Body of pancreas (tissue), 4 donors: ENCODE measurements around the gene TMEM109. TPM values are rescaled to one million over a fixed set of nuclear protein-coding genes. Genes with fewer than 3 reads are reported as not detected.

Experiments
- ATAC-seq: fragments of 150-250 bp; one replicate; pipeline ENCODE4 v1.9.1; 2016
- DNase-seq, 4 donors: peaks; one replicate each; pipeline ENCODE4 v3.0.0-alpha.2; 2019
- H3K27ac ChIP-seq, 4 donors: fragments of 200-600 bp; sonication (generic); 1 replicate in 3 of 4; 2 replicates in 1 of 4; pipeline versions ENCODE4 v1.5.1 to v1.6.1; 2016 to 2019; ENCODE audit warnings: mild to moderate bottlenecking in 1 of 4, mixed read lengths in 1 of 4, moderate library complexity in 1 of 4
- H3K27me3 ChIP-seq, 2 donors: fragments of 200-600 bp; sonication (generic); one replicate each; pipeline ENCODE4 v1.6.0; 2016; ENCODE audit warnings: mild to moderate bottlenecking in 1 of 2
- H3K36me3 ChIP-seq, 2 donors: fragments of 200-600 bp; sonication (generic); replicated peaks in 1 of 2; 2 replicates each; pipeline ENCODE4 v1.5.1; 2016; ENCODE audit warnings: low read depth in 2 of 2; ENCODE audit not compliant: insufficient read depth in 1 of 2
- H3K4me1 ChIP-seq: fragments of 200-600 bp; sonication (generic); one replicate; pipeline ENCODE4 v1.6.0; 2016
- H3K4me3 ChIP-seq, 2 donors: fragments of 200-600 bp; sonication (generic); 1 replicate in 1 of 2; 2 replicates in 1 of 2; pipeline ENCODE4 v1.5.1; 2016 to 2019
- H3K9me3 ChIP-seq, 3 donors: fragments of 200-600 bp; sonication (generic); 1 replicate in 2 of 3; 2 replicates in 1 of 3; pipeline ENCODE4 v1.5.1; 2016
- CTCF ChIP-seq, 7 experiments: fragments of 450-650 bp in 4 of 7; fragments of 200-600 bp in 3 of 7; sonication (generic) in 3 of 7; IDR thresholded peaks; one replicate each; pipeline ENCODE4 v1.5.1; 2016 to 2019; ENCODE audit warnings: antibody characterized with exemption in 7 of 7
- POLR2A ChIP-seq, 3 donors: fragments of 450-650 bp; IDR thresholded peaks; one replicate each; pipeline ENCODE4 v1.6.1; 2016; ENCODE audit warnings: antibody characterized with exemption in 3 of 3, mild to moderate bottlenecking in 2 of 3
- WGBS, 2 donors: methylation state at CpG; one replicate each; pipeline ENCODE4 v1.1.5; 2017; 5-methylcytosine and 5-hydroxymethylcytosine counted together
- intact Hi-C: fragments of 100-400 bp; cut with DNase I; formaldehyde crosslinking; loops from one replicate; pipeline ENCODE4 v1.15.1; 2023
- total RNA-seq, 2 donors: library from RNA; depleted of rRNA; stranded (reverse); fragments of >200 nt; gene quantifications; one replicate each; pipeline ENCODE4 v1.1.0, GENCODE V29; 2016

Gene TMEM109
- total RNA-seq, 2 donors from 2014 or later = 59.9 to 62.6 TPM

- H3K27ac ChIP-seq = no peak within 1 kb of the TSS
These were observed 10.3 kb downstream of the TMEM109 start, which contains the start of gene TMEM132A for GRCh38 chr11:60924110-60924905. TMEM132A (plus strand) TSS chr11:60924460; CDS start chr11:60924634, 174 bp downstream.

DNA sequence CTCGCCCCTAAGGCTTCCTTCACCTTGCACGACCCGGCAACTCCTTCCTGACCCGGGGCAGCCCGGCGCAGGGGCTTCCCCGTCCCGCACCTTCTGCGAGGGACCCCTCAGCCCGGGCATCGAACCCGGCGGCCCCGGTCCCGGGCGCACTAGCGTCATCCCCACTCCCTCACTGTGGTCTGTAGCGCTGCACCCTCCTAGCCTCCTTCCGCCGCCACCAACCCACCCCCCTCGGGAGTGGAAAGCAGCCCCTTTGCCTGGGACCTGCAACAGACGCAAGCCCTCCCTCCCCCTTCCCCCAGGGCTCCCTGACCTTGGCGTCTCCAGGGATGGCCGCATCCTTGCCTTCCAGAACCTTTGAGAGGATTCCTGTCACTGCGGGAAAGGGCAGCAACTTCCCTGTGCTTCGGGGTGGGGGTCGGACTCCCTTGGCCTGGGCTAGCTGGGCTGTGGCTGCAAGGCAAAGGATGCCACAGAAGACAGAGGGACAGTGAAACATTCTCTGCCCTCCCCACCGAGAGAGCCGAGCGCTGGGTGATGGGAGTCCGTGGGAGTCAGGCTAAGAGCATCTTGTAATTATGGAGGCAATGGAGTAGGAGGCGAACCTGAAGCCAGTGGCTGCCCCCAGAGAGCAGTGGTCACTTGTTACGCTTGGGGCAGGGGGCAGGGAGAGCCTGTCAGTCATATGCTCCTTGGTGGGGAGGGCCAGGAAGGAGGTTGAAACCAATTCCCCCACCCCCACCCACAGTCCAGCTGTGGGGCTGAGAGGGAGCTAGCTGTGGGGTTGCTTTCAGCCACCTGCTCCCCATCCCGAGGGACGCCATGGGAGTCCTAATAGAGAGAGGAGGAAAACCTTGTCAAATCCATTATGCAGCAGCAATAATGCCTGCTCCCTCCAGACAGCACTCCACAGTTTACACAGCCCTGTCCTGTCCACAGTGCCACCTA lies 11.2 kb downstream of the TMEM109 start:
- Histone ChIP-seq H3K27me3 (peaks cover 0 to 9% of the 10 kb centered on the region in 2 donors), H3K4me1 (peaks cover 20% of the 10 kb centered on the region), H3K27ac (no peak overlapping the region), H3K9me3 (no peaks in the 10 kb centered on the region), H3K4me3 (peak overlapping the region in 1 of 2 donors; percentile 31), H3K36me3 (peaks cover 17 to 19% of the 10 kb centered on the region in 2 donors)
- intact Hi-C loops = no loop called here
- TF ChIP-seq CTCF (IDR thresholded peaks at IDR 0.05) (no peak), POLR2A (IDR thresholded peaks at IDR 0.05) (no peak)
- WGBS, 2 donors = 7 to 16% methylated on average over 24 to 35 of the region's 35 CpGs
- no peak for ATAC-seq
- DNase-seq = no peak

More at GRCh38 chr11:60924110-60924905, 10.3 kb downstream of the TMEM109 start, which contains the start of gene TMEM132A:
- intact Hi-C loops = no loop called here
- ATAC-seq (peak; percentile 87), DNase-seq (peak; percentile 73 to 86 (median 76))
- WGBS, 2 donors = 0 to 1% methylated on average over 2 to 69 of the region's 69 CpGs
- peaks cover 20% of the 10 kb centered on the region for H3K4me1 ChIP-seq
- peak within 1 kb of the TSS in 1 of 2 donors; percentile 31 for H3K4me3 ChIP-seq
- TF ChIP-seq CTCF (IDR thresholded peaks at IDR 0.05) (no peak), POLR2A (IDR thresholded peaks at IDR 0.05) (no peak)
- H3K36me3 ChIP-seq = peaks cover 19 to 20% of the 10 kb centered on the region in 2 donors
- peaks cover 0 to 9% of the 10 kb centered on the region in 2 donors for H3K27me3 ChIP-seq
- H3K9me3 ChIP-seq = no peaks in the 10 kb centered on the region

DNA sequence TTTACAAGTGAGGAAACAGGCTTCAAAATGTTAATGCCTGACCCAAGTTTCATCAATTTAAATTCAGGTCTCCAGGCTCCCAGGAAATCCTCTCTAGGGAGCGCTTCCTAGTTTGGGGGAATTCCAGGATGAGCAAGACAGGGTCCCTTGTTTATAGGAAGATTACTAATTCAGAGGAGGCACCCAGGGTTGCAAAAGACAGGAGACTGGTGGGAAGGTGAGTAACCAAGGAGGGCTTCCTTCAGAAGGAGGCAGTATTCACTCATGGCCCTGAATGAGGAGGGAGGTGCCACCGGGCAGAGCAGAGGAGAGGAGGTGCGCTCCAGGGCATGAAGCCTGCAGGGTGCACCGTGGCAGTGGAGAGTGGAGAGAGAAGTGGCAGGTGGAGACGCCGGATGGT lies 11.9 kb downstream of the TMEM109 start:
- no peak for DNase-seq
- H3K4me3 ChIP-seq = no peak overlapping the region
- no peak for TF ChIP-seq POLR2A (IDR thresholded peaks at IDR 0.05)
- TF ChIP-seq CTCF (IDR thresholded peaks at IDR 0.05) = no peak
- no peaks in the 10 kb centered on the region for H3K9me3 ChIP-seq
- no peak for ATAC-seq
- 60 to 66% methylated on average over 6 of the region's 6 CpGs for WGBS, 2 donors
- peaks cover 20% of the 10 kb centered on the region for H3K4me1 ChIP-seq
- H3K27ac ChIP-seq = no peak overlapping the region
- H3K36me3 ChIP-seq = peaks cover 11 to 13% of the 10 kb centered on the region in 2 donors
- H3K27me3 ChIP-seq = peaks cover 0 to 9% of the 10 kb centered on the region in 2 donors
- intact Hi-C loops = no loop called here

GRCh38 chr11:60926500-60926899 lies 12.5 kb downstream of the TMEM109 start:
- no peak for DNase-seq
- H3K36me3 ChIP-seq = peaks cover 6 to 11% of the 10 kb centered on the region in 2 donors
- peaks cover 20% of the 10 kb centered on the region for H3K4me1 ChIP-seq
- no peak overlapping the region for H3K4me3 ChIP-seq
- TF ChIP-seq CTCF (IDR thresholded peaks at IDR 0.05) = no peak
- no peak for TF ChIP-seq POLR2A (IDR thresholded peaks at IDR 0.05)
- ATAC-seq = no peak
- 85 to 90% methylated on average over 7 to 8 of the region's 8 CpGs for WGBS, 2 donors
- peaks cover 0 to 9% of the 10 kb centered on the region in 2 donors for H3K27me3 ChIP-seq
- no peak overlapping the region for H3K27ac ChIP-seq
- intact Hi-C loops = no loop called here
- H3K9me3 ChIP-seq = no peaks in the 10 kb centered on the region
